OCI-LY7 (cell line): ENCODE results near the gene KCNN1. TPM values are rescaled to one million over a fixed set of nuclear protein-coding genes. Genes with fewer than 3 reads are reported as not detected.

Experiments
- BruUV-seq: library from RNA; stranded (reverse); fragments of 400-500 nt; replicated peaks from 2 replicates; lab custom pipeline; 2021; lab: Mats Ljungman, UMichigan
- CTCF ChIA-PET: fragments of 300-600 bp; sonication (Branson Sonifier 250); formaldehyde crosslinking; loops from one replicate; lab custom pipeline; 2022; ENCODE audit warnings: antibody characterized with exemption; ENCODE audit not compliant: unreplicated experiment; lab: Charles Lee
- POLR2A ChIA-PET: fragments of 300-600 bp; sonication (Branson Sonifier 250); formaldehyde crosslinking; loops from one replicate; lab custom pipeline; 2022; ENCODE audit warnings: antibody characterized with exemption; lab: Charles Lee
- DNase-seq: peaks from one replicate; pipeline ENCODE4 v3.0.0-alpha.2; 2015; ENCODE audit warnings: low spot score
- H2AFZ ChIP-seq: fragments of 200-600 bp; sonication (generic), shearing (Covaris generic); 2 replicates; pipeline ENCODE4 v1.6.1; 2014; ENCODE audit warnings: mild to moderate bottlenecking, antibody characterized with exemption, low read length, moderate library complexity
- H3K27ac ChIP-seq: fragments of 200-600 bp; sonication (generic); 2 replicates; pipeline ENCODE4 v1.5.1; 2014; ENCODE audit warnings: mixed run types, low read depth, mild to moderate bottlenecking, moderate library complexity, low read length, inconsistent platforms; ENCODE audit not compliant: poor library complexity, severe bottlenecking
- H3K36me3 ChIP-seq: fragments of 200-600 bp; sonication (generic); 2 replicates; pipeline ENCODE4 v1.6.1; 2014; ENCODE audit warnings: mild to moderate bottlenecking, antibody characterized with exemption, low read length, moderate library complexity, mixed read lengths; ENCODE audit not compliant: insufficient read depth
- H3K4me1 ChIP-seq: fragments of 200-600 bp; sonication (generic); 2 replicates; pipeline ENCODE4 v1.5.1; 2014; ENCODE audit warnings: mild to moderate bottlenecking, low read length; ENCODE audit not compliant: insufficient read depth, poor library complexity, severe bottlenecking
- H3K4me2 ChIP-seq: fragments of 200-600 bp; sonication (generic); 2 replicates; pipeline ENCODE4 v1.6.1; 2014; ENCODE audit warnings: mild to moderate bottlenecking, low read length
- H3K4me3 ChIP-seq: fragments of 200-600 bp; sonication (generic); 2 replicates; pipeline ENCODE4 v1.5.1; 2014; ENCODE audit warnings: mild to moderate bottlenecking, low read depth, low read length; ENCODE audit not compliant: poor library complexity, severe bottlenecking
- H3K79me2 ChIP-seq: fragments of 200-600 bp; sonication (generic); 2 replicates; pipeline ENCODE4 v1.6.1; 2016; ENCODE audit warnings: low read depth, mild to moderate bottlenecking, low read length, moderate library complexity, mixed read lengths; ENCODE audit not compliant: insufficient read depth
- H3K9me2 ChIP-seq: fragments of 200-600 bp; sonication (generic); 2 replicates; pipeline ENCODE4 v1.6.1; 2016; ENCODE audit warnings: mild to moderate bottlenecking, low read length, mixed read lengths; ENCODE audit not compliant: insufficient read depth
- H3K9me3 ChIP-seq: fragments of 200-600 bp; sonication (generic); 2 replicates; pipeline ENCODE4 v1.6.1; 2014; ENCODE audit warnings: mild to moderate bottlenecking, mixed run types, low read length, mixed read lengths
- H4K20me1 ChIP-seq: fragments of 200-600 bp; sonication (generic); 2 replicates; pipeline ENCODE4 v1.6.1; 2014; ENCODE audit warnings: mild to moderate bottlenecking, antibody characterized with exemption, low read length, moderate library complexity, mixed read lengths; ENCODE audit not compliant: insufficient read depth
- EZH2phosphoT487 ChIP-seq: fragments of 200-600 bp; sonication (generic); IDR thresholded peaks from 2 replicates; pipeline ENCODE4 v1.6.1; 2018; ENCODE audit warnings: low read depth, borderline replicate concordance, mild to moderate bottlenecking, mixed run types, antibody characterized with exemption, low read length, moderate library complexity, mixed read lengths
- intact Hi-C: fragments of 100-400 bp; cut with micrococcal nuclease; formaldehyde crosslinking; loops from one replicate; pipeline ENCODE4 v1.10.0; 2022; ENCODE audit not compliant: unreplicated experiment
- total RNA-seq, 2 experiments: library from RNA; depleted of rRNA in 1 of 2; stranded (reverse); fragments of >200 nt in 1 of 2; shearing (Covaris generic) in 1 of 2; gene quantifications; 2 replicates each; pipeline ENCODE4 v1.2.3, GENCODE V29; 2014 to 2022
- TF ChIP-seq, protein P1 (sequence below): fragments of 200-600 bp; sonication (generic); conservative IDR thresholded peaks from 2 replicates; pipeline ENCODE4 v1.5.1; 2014; ENCODE audit warnings: mild to moderate bottlenecking, antibody characterized with exemption, low read length, moderate library complexity, mixed read lengths

KCNN1 gene
- total RNA-seq, 2 experiments from 2014 or later: 0.57 to 1.1 TPM

DNA sequence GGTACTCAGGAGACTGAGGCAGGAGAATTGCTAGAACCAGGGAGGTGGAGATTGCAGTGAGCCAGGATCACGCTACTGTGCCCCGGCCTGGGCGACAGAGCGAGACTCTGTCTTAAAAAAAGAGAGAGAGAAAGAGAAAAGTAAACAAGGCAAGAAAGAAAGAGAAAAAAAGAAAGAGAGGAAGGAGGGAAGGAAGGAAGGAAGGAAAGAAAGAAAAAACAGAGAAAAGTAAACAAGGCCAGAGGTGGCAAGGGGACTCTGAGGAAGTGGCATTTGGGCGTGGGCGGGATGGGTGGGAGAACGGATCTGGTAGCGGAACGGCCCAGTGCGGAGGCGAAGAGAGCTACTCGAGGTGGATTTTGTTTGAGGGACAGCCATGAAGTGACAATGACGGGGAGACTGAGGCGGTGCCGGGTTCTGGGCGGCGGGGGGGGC, 33.6 kb downstream of the KCNN1 start:
- Histone ChIP-seq H4K20me1 (no peaks in the 10 kb centered on the region), H3K27ac (peak overlapping the region; percentile 48), H3K4me2 (peak overlapping the region; percentile 93), H3K79me2 (peaks cover 10% of the 10 kb centered on the region; the same call in 1 of the 2 replicates), H3K4me3 (peak overlapping the region; percentile 77), H3K36me3 (no peaks in the 10 kb centered on the region; the same call in 1 of the 2 replicates), H3K9me2 (no peaks in the 10 kb centered on the region), H3K4me1 (peaks cover 38% of the 10 kb centered on the region), H3K9me3 (no peaks in the 10 kb centered on the region), H2AFZ (peak overlapping the region; percentile 33; the same call in 1 of the 2 replicates)
- CTCF ChIA-PET: interaction anchor here (0.6 kb wide), 1 partner anchor 593 kb away, joined by 4 read pairs; no protein-coding TSS in a partner anchor
- TF ChIP-seq, protein P1, sequence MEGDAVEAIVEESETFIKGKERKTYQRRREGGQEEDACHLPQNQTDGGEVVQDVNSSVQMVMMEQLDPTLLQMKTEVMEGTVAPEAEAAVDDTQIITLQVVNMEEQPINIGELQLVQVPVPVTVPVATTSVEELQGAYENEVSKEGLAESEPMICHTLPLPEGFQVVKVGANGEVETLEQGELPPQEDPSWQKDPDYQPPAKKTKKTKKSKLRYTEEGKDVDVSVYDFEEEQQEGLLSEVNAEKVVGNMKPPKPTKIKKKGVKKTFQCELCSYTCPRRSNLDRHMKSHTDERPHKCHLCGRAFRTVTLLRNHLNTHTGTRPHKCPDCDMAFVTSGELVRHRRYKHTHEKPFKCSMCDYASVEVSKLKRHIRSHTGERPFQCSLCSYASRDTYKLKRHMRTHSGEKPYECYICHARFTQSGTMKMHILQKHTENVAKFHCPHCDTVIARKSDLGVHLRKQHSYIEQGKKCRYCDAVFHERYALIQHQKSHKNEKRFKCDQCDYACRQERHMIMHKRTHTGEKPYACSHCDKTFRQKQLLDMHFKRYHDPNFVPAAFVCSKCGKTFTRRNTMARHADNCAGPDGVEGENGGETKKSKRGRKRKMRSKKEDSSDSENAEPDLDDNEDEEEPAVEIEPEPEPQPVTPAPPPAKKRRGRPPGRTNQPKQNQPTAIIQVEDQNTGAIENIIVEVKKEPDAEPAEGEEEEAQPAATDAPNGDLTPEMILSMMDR: no peak
- TF ChIP-seq EZH2phosphoT487: no peak
- no TSS peak for BruUV-seq
- DNase-seq: no peak
- intact Hi-C loops: no loop called here
- POLR2A ChIA-PET: interaction anchor here (0.5 to 1.0 kb wide), 2 partner anchors 66 to 86 kb away, joined by 3 read pairs; partner anchors contain the start of gene IL12RB1

DNA sequence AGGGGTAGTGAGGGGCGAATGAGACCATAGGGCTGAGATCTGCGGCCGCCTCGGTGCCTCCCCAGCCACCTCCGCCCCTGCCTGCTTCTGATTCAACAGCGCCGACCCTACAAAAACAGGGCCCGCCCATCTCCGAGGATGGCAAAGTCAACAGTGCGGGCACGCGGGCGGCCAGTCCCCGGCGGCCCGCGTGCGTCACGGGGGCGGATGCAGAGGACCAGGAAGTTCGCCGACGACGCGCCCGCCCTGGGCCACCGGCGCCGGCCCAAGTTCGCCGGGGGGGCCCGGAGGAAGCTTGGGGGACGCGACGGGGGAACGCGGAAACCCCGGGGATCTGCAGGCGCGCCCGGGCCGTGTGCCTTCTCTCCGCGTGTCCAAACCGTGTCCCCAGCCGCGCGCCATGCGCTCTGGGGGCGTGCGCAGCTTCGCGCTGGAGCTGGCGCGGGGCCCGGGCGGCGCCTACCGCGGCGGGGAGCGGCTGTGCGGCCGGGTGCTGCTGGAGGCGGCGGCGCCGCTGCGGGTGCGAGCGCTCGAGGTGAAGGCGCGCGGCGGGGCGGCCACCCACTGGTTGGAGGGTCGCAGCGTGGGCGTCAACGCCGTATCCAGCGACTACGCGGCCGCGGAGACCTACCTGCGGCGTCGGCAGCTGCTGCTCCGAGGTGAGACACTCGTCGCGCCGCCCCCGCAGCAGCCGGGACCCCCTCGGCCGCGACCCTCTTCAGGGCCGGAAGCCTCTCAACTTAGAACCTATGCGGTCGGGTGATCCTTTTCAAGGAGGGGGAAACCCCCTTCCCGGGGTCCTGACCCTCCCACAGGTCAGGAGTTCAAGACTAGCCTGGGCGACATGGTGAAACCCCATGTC, 34.2 kb downstream of the KCNN1 start:
- BruUV-seq: no TSS peak
- Histone ChIP-seq H3K27ac (peak overlapping the region; percentile 48), H3K4me1 (peaks cover 38% of the 10 kb centered on the region), H2AFZ (peak overlapping the region; percentile 26; the same call in 1 of the 2 replicates), H3K36me3 (no peaks in the 10 kb centered on the region; the same call in 1 of the 2 replicates), H3K79me2 (peaks cover 10% of the 10 kb centered on the region; the same call in 1 of the 2 replicates), H3K9me2 (no peaks in the 10 kb centered on the region), H3K9me3 (no peaks in the 10 kb centered on the region), H3K4me3 (peak overlapping the region; percentile 77), H3K4me2 (peak overlapping the region; percentile 93), H4K20me1 (no peaks in the 10 kb centered on the region)
- POLR2A ChIA-PET: interaction anchor here (0.5 to 1.1 kb wide), 3 partner anchors 58 to 86 kb away, joined by 3 read pairs; partner anchors contain the start of gene IL12RB1
- intact Hi-C loops: no loop called here
- TF ChIP-seq EZH2phosphoT487: no peak
- TF ChIP-seq, protein P1: no peak
- peak; percentile 89 for DNase-seq
- CTCF ChIA-PET: interaction anchor here (0.6 kb wide), 2 partner anchors 23 to 27 kb away, joined by 3 read pairs; no protein-coding TSS in a partner anchor
